GM12878 (cell line): ENCODE data around the gene ACBD7. TPM values are rescaled to one million over a fixed set of nuclear protein-coding genes. Genes with fewer than 3 reads are reported as not detected.
A peak's percentile ranks its signal among the peaks of the same experiment; 100 is the strongest.

Source experiments
- ATAC-seq: fragments of 200-7000 bp; cut with Tn5 transposase; 3 replicates; pipeline ENCODE4 v1.9.1; 2020; ENCODE audit warnings: mild to moderate bottlenecking, moderate library complexity
- BruUV-seq: library from RNA; stranded (reverse); fragments of 400-500 nt; replicated peaks from 2 replicates; lab custom pipeline; 2021; lab: Mats Ljungman, UMichigan
- CTCF ChIA-PET: fragments of 300-600 bp; sonication (Branson Sonifier 250); formaldehyde crosslinking; extraction: SDS; loops from one replicate; lab custom pipeline; 2021; ENCODE audit warnings: inconsistent platforms; lab: Yijun Ruan, JAX
- POLR2A ChIA-PET: fragments of 350-600 bp; formaldehyde crosslinking; extraction: SDS; loops from one replicate; lab custom pipeline; 2021; ENCODE audit warnings: inconsistent platforms; lab: Charles Lee
- RAD21 ChIA-PET: fragments of 300-600 bp; sonication (Branson Sonifier 250); formaldehyde crosslinking; loops from one replicate; lab custom pipeline; 2023; ENCODE audit warnings: antibody characterized with exemption; ENCODE audit not compliant: unreplicated experiment; lab: Charles Lee
- SMC1A ChIA-PET: fragments of 300-600 bp; sonication (Branson Sonifier 250); formaldehyde crosslinking; loops from one replicate; lab custom pipeline; 2023; ENCODE audit not compliant: unreplicated experiment, uncharacterized antibody; lab: Charles Lee
- DNase-seq: peaks from one replicate; pipeline ENCODE4 v3.0.0-alpha.2; 2011; ENCODE audit warnings: low read depth, low spot score
- FAIRE-seq: peaks from 3 replicates; lab custom pipeline; 2011; peaks lifted over from hg19 to GRCh38; lab: Jason Lieb, UNC
- H2AFZ ChIP-seq: 2 replicates; pipeline ENCODE4 v1.6.0; 2011; ENCODE audit warnings: low read depth, low read length, control low read depth; ENCODE audit not compliant: control insufficient read depth
- H3K27ac ChIP-seq: 2 replicates; pipeline ENCODE4 v1.5.1; 2011; ENCODE audit warnings: control low read depth; ENCODE audit not compliant: control insufficient read depth, insufficient read depth
- H3K27me3 ChIP-seq, 2 experiments: replicated peaks in 1 of 2; 2 replicates each; pipeline versions ENCODE4 v1.6.0 to v1.6.1; 2011; ENCODE audit warnings: low read length in 1 of 2; ENCODE audit not compliant: control insufficient read depth in 2 of 2, insufficient read depth in 2 of 2
- H3K36me3 ChIP-seq, 2 experiments: 2 replicates each; pipeline ENCODE4 v1.5.1; 2011; ENCODE audit warnings: low read length in 1 of 2; ENCODE audit not compliant: control insufficient read depth in 2 of 2, insufficient read depth in 2 of 2
- H3K4me1 ChIP-seq: 2 replicates; pipeline ENCODE4 v1.6.1; 2011; ENCODE audit warnings: mild to moderate bottlenecking, low read length, moderate library complexity, mixed read lengths; ENCODE audit not compliant: control insufficient read depth, insufficient read depth
- H3K4me2 ChIP-seq: 2 replicates; pipeline ENCODE4 v1.6.0; 2011; ENCODE audit warnings: control low read depth; ENCODE audit not compliant: control insufficient read depth, insufficient read depth
- H3K4me3 ChIP-seq: fragments of 200-600 bp; sonication (generic); 2 replicates; pipeline ENCODE4 v1.5.1; 2016
- H3K79me2 ChIP-seq: 2 replicates; pipeline ENCODE4 v1.6.0; 2011; ENCODE audit warnings: low read length; ENCODE audit not compliant: control insufficient read depth, insufficient read depth
- H3K9ac ChIP-seq: 2 replicates; pipeline ENCODE4 v1.8.0; 2011; ENCODE audit warnings: low read length, control low read depth, mixed read lengths; ENCODE audit not compliant: control insufficient read depth, insufficient read depth
- H3K9me3 ChIP-seq: replicated peaks from 3 replicates; pipeline ENCODE4 v1.5.1; 2011; ENCODE audit warnings: mild to moderate bottlenecking, low read length; ENCODE audit not compliant: control insufficient read depth, insufficient read depth
- H4K20me1 ChIP-seq: 2 replicates; pipeline ENCODE4 v1.6.0; 2011; ENCODE audit not compliant: control insufficient read depth, insufficient read depth
- ATF2 ChIP-seq: IDR thresholded peaks from 2 replicates; pipeline ENCODE4 v1.6.1; 2012; ENCODE audit warnings: low read length, inconsistent platforms
- ATF7 ChIP-seq: fragments of 450-650 bp; IDR thresholded peaks from 2 replicates; pipeline ENCODE4 v1.6.1; 2016; ENCODE audit warnings: low read depth, mild to moderate bottlenecking
- CHD2 ChIP-seq: IDR thresholded peaks from 2 replicates; pipeline ENCODE4 v1.6.1; 2011; ENCODE audit warnings: low read depth, low read length, improper control_type of control experiment, borderline replicate concordance
- CREB1 ChIP-seq: IDR thresholded peaks from 2 replicates; pipeline ENCODE4 v1.6.1; 2012; ENCODE audit warnings: low read depth, mild to moderate bottlenecking, inconsistent platforms
- FOXM1 ChIP-seq: IDR thresholded peaks from 2 replicates; pipeline ENCODE4 v1.6.1; 2012; ENCODE audit warnings: low read depth, mild to moderate bottlenecking, inconsistent platforms, low read length, moderate library complexity
- GABPA ChIP-seq: IDR thresholded peaks from 2 replicates; pipeline ENCODE4 v1.6.1; 2014; ENCODE audit warnings: antibody characterized with exemption, low read depth, mild to moderate bottlenecking, inconsistent platforms
- HDGF ChIP-seq: fragments of 450-650 bp; IDR thresholded peaks from 2 replicates; pipeline ENCODE4 v1.6.1; 2016; ENCODE audit warnings: antibody characterized with exemption
- IKZF2 ChIP-seq, 2 experiments: fragments of 450-650 bp; IDR thresholded peaks; 2 replicates each; pipeline ENCODE4 v1.6.1; 2017; ENCODE audit warnings: mild to moderate bottlenecking in 2 of 2, moderate library complexity in 2 of 2
- MEF2A ChIP-seq: IDR thresholded peaks from 2 replicates; pipeline ENCODE4 v1.6.1; 2011; ENCODE audit warnings: low read depth, mild to moderate bottlenecking, low read length, moderate library complexity; ENCODE audit not compliant: insufficient read depth
- MEF2B ChIP-seq: fragments of 450-650 bp; IDR thresholded peaks from 2 replicates; pipeline ENCODE4 v1.6.1; 2018; ENCODE audit warnings: mild to moderate bottlenecking, moderate library complexity; ENCODE audit not compliant: partially characterized antibody, poor library complexity, severe bottlenecking
- NFIC ChIP-seq: IDR thresholded peaks from 2 replicates; pipeline ENCODE4 v1.6.1; 2012; ENCODE audit warnings: low read depth, mild to moderate bottlenecking, inconsistent platforms, low read length, moderate library complexity
- NKRF ChIP-seq: fragments of 450-650 bp; conservative IDR thresholded peaks from 2 replicates; pipeline ENCODE4 v1.6.1; 2017; ENCODE audit warnings: mild to moderate bottlenecking, moderate library complexity
- NR2F1 ChIP-seq: fragments of 450-650 bp; conservative IDR thresholded peaks from 2 replicates; pipeline ENCODE4 v1.6.1; 2017; ENCODE audit warnings: mild to moderate bottlenecking
- PAX5 ChIP-seq: IDR thresholded peaks from 2 replicates; pipeline ENCODE4 v1.6.1; 2011; ENCODE audit warnings: low read depth, low read length, borderline replicate concordance
- PKNOX1 ChIP-seq: fragments of 450-650 bp; IDR thresholded peaks from 2 replicates; pipeline ENCODE4 v1.6.1; 2016; ENCODE audit warnings: mild to moderate bottlenecking
- RUNX3 ChIP-seq: IDR thresholded peaks from 2 replicates; pipeline ENCODE4 v1.6.1; 2012; ENCODE audit warnings: low read length, inconsistent platforms
- SIX5 ChIP-seq: IDR thresholded peaks from 2 replicates; pipeline ENCODE4 v1.6.1; 2011; ENCODE audit warnings: mild to moderate bottlenecking, low read depth, low read length, moderate library complexity; ENCODE audit not compliant: severe bottlenecking
- SMARCA5 ChIP-seq: fragments of 450-650 bp; IDR thresholded peaks from 2 replicates; pipeline ENCODE4 v1.6.1; 2017; ENCODE audit warnings: mild to moderate bottlenecking
- TAF1 ChIP-seq: IDR thresholded peaks from 2 replicates; pipeline ENCODE4 v1.6.1; 2011; ENCODE audit warnings: mild to moderate bottlenecking, low read depth, low read length, borderline replicate concordance
- TCF12 ChIP-seq: IDR thresholded peaks from 2 replicates; pipeline ENCODE4 v1.6.1; 2011; ENCODE audit warnings: low read depth, mild to moderate bottlenecking, low read length
- ZNF274 ChIP-seq: IDR thresholded peaks from one replicate; pipeline ENCODE4 v1.8.0; 2011; ENCODE audit not compliant: insufficient read length, insufficient read depth
- WGBS: methylation state at CpG from one replicate; pipeline ENCODE4 v1.1.6; 2016; ENCODE audit warnings: low lambda C conversion rate; ENCODE audit not compliant: insufficient replicate concordance, insufficient coverage; ENCODE audit errors: missing lambda C conversion rate; 5-methylcytosine and 5-hydroxymethylcytosine counted together
- in situ Hi-C: fragments of 300-500 bp; cut with MboI; formaldehyde crosslinking; loops from 9 replicates; pipeline ENCODE4 v1.14.3; 2018; ENCODE audit warnings: mixed read lengths
- intact Hi-C: fragments of 100-400 bp; cut with micrococcal nuclease; formaldehyde crosslinking; loops from one replicate; pipeline ENCODE4 v1.14.2; 2022; ENCODE audit not compliant: unreplicated experiment
- polyA plus RNA-seq, 11 experiments: library from polyadenylated mRNA; depleted of rRNA in 4 of 11; unstranded in 6 of 11; stranded (reverse) in 5 of 11; fragments of >200 nt; fragmentation: Nextera tagmentation in 4 of 11; fragmentation: Illumina TruSeq in 1 of 11; extraction: Ambion mirVana in 4 of 11; extraction: Trizol in 1 of 11; gene quantifications; 1 replicate in 1 of 11; 2 replicates in 10 of 11; pipeline versions ENCODE4 v1.2.1 to v1.2.3, GENCODE V29; 2011 to 2016; ENCODE audit warnings: inconsistent platforms in 2 of 11, missing spikeins in 2 of 11, low read depth in 1 of 11
- total RNA-seq, 4 experiments: library from RNA; depleted of rRNA in 3 of 4; stranded (reverse); fragments of >200 nt in 3 of 4; fragmentation: Illumina TruSeq in 1 of 4; extraction: Trizol in 1 of 4; gene quantifications; 2 replicates each; pipeline versions ENCODE4 v1.2.1 to v1.2.3, GENCODE V29; 2013 to 2021

Gene ACBD7
- total and polyA plus RNA-seq, 10 of the 15 experiments (the other 5 are each of a cell fraction or from before 2014, with no cell fraction given), result 0.04 to 0.74 (median 0.36) TPM

GRCh38 chr10:15122477-15123030 lies 34.0 kb upstream of the ACBD7 start:
- SMC1A ChIA-PET, result interaction anchor here (0.7 to 9.1 kb wide), 12 partner anchors 9 to 170 kb away, joined by 3 to 127 read pairs (median 6); partner anchors contain the start of genes NMT2 and RPP38
- FAIRE-seq (peak; percentile 61), DNase-seq (peak; percentile 80), ATAC-seq (peak; percentile 94)
- Histone ChIP-seq H3K36me3 (peaks cover 0 to 2% of the 10 kb centered on the region in 2 experiments; a peak in 3 of 4 replicates), H3K9ac (peak overlapping the region; percentile 62), H3K4me3 (peak overlapping the region; percentile 40; the same call in 1 of the 2 replicates), H3K4me1 (peaks cover 17% of the 10 kb centered on the region), H4K20me1 (no peaks in the 10 kb centered on the region), H3K27ac (peak overlapping the region; percentile 85), H2AFZ (peak overlapping the region; percentile 40), H3K4me2 (peak overlapping the region; percentile 58; the same call in 1 of the 2 replicates), H3K79me2 (no peaks in the 10 kb centered on the region), H3K9me3 (peaks cover 2% of the 10 kb centered on the region; the same call in 1 of the 3 replicates), H3K27me3 (no peaks in the 10 kb centered on the region)
- CTCF ChIA-PET, result interaction anchor here (1.0 to 4.8 kb wide), 6 partner anchors 13 to 59 kb away, joined by 3 to 40 read pairs (median 14); partner anchors contain the start of gene NMT2
- in situ Hi-C loops, result no loop called here
- intact Hi-C loops, result no loop called here
- POLR2A ChIA-PET, result interaction anchor here (0.6 to 3.4 kb wide), 6 partner anchors 10 to 46 kb away, joined by 3 to 40 read pairs (median 4); partner anchors contain the start of gene NMT2
- no TSS peak for BruUV-seq
- WGBS, result 46% methylated on average over 9 of the region's 9 CpGs
- RAD21 ChIA-PET, result interaction anchor here (0.7 to 4.0 kb wide), 6 partner anchors 15 to 1312 kb away, joined by 3 to 48 read pairs (median 6); partner anchors contain the start of gene NMT2
- TF ChIP-seq TAF1 (no peak), NFIC (peak; percentile 78; the same call in 1 of the 2 replicates), CREB1 (no peak), SIX5 (no peak), GABPA (0 out of 2 replicates have a peak, but pooled peaks have one; percentile 31), MEF2B (peak; percentile 51), RUNX3 (peak; percentile 31; the same call in 1 of the 2 replicates), ATF7 (peak; percentile 97), ZNF274 (no peak), NR2F1 (no peak), NKRF (peak; percentile 63; the same call in 1 of the 2 replicates), TCF12 (0 out of 2 replicates have a peak, but pooled peaks have one; percentile 52), MEF2A (peak; percentile 78), PAX5 (peak; percentile 14; the same call in 1 of the 2 replicates), IKZF2 (IDR thresholded peaks at IDR 0.05) (peak; percentile 81 to 89), ATF2 (peak; percentile 81), HDGF (peak; percentile 88), SMARCA5 (peak; percentile 94), FOXM1 (0 out of 2 replicates have a peak, but pooled peaks have one; percentile 41), PKNOX1 (peak; percentile 66), CHD2 (peak; percentile 79; the same call in 1 of the 2 replicates)
